ENCODE measurements around the gene SRRM2. TPM values are rescaled to one million over a fixed set of nuclear protein-coding genes. Genes with fewer than 3 reads are reported as not detected.
A peak's percentile ranks its signal among the peaks of the same experiment; 100 is the strongest.

SRRM2 gene
- total and polyA plus RNA-seq, 9 of the 15 experiments (the other 6 are each of a cell fraction or from before 2014, with no cell fraction given) = 26.7 to 563 (median 81.1) TPM

DNA sequence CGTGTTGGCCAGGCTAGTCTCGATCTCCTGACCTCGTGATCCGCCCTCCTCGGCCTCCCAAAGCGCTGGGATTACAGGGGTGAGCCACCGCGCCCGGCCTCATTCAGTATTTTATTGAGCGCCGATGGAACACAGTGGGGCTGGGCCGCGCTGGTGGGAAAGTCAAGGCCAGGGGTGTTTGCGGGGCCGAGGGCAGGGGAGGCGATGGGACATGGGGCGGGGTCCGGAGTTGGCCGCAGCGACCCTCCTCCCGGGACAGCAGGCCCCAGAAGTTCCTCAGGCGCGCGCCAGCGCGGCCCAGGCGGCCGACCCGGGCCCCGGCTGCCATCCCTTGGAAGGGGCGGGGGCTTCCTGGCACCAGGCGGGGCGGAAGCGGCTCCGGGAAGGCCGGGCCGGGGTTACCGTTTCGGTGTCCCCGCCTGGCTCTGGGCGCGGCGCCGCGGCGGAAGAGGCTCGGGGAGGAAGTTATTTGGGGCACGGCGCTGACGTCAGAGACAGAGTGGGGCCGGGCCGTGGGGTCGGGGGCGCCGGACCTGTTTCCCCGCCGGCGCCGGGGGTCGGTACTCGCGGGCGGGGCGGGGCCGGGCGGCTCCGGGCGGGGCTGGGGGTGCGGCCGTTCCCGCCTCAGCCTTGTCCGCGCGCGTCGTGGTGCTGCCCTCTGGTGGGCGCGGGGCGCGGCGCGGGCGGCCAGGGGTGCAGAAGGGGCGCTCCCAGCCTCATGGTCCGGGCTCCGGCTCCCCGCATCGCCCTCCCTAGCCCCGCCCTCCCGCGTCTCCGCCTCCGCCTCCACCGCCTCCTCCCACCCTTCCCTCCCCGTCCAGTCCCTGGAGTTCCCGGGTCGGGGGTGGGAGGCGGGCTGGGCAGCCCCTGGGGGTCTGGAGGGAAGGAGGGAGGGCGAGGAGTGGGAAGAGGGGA, 31.5 kb upstream of the SRRM2 start (continued):
- TF ChIP-seq ZNF280A (IDR thresholded peaks at IDR 0.05; ENCODE audit: low read depth, partially characterized antibody) (no peak), SIX5 (IDR thresholded peaks at IDR 0.05; ENCODE audit: borderline replicate concordance in 1 of 2, insufficient read depth in 1 of 2, low read depth in 1 of 2, low read length in 2 of 2) (peak; percentile 30 to 36; a peak in 2 of 4 replicates), RNF2 (IDR thresholded peaks at IDR 0.05) (peak; percentile 26; the same call in 1 of the 2 replicates), ZNF589 (CRISPR knock-in tag; IDR thresholded peaks at IDR 0.05; ENCODE audit: low read depth) (no peak), RBM14 (IDR thresholded peaks at IDR 0.05; ENCODE audit: borderline replicate concordance, insufficient read depth, low read depth, low read length) (no peak), TCF3 (CRISPR knock-in tag; IDR thresholded peaks at IDR 0.05) (no peak), TEAD2 (tag; IDR thresholded peaks at IDR 0.05) (no peak), ZBTB11 (CRISPR knock-in tag; IDR thresholded peaks at IDR 0.05) (peak; percentile 94 to 99 (median 97); a peak in 5 of 6 replicates), ELF4 (CRISPR knock-in tag; IDR thresholded peaks at IDR 0.05) (no peak), MAFG (tag; conservative IDR thresholded peaks at IDR 0.05) (no peak), ZNF764 (CRISPR knock-in tag; IDR thresholded peaks at IDR 0.05; ENCODE audit: low read depth) (no peak), ZNF174 (CRISPR knock-in tag; IDR thresholded peaks at IDR 0.05) (no peak), ZC3H11A (IDR thresholded peaks at IDR 0.05; ENCODE audit: low read depth, low read length) (no peak), ZNF75A (CRISPR knock-in tag; IDR thresholded peaks at IDR 0.05) (no peak), ZKSCAN1 (IDR thresholded peaks at IDR 0.05; ENCODE audit: low read depth, low read length) (no peak), EHMT2 (IDR thresholded peaks at IDR 0.05) (no peak)
- TF ChIP-seq, protein P1, sequence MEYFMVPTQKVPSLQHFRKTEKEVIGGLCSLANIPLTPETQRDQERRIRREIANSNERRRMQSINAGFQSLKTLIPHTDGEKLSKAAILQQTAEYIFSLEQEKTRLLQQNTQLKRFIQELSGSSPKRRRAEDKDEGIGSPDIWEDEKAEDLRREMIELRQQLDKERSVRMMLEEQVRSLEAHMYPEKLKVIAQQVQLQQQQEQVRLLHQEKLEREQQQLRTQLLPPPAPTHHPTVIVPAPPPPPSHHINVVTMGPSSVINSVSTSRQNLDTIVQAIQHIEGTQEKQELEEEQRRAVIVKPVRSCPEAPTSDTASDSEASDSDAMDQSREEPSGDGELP (CRISPR knock-in tag; IDR thresholded peaks at IDR 0.05; ENCODE audit: borderline replicate concordance) = peak; percentile 74
- TF ChIP-seq, protein P2, sequence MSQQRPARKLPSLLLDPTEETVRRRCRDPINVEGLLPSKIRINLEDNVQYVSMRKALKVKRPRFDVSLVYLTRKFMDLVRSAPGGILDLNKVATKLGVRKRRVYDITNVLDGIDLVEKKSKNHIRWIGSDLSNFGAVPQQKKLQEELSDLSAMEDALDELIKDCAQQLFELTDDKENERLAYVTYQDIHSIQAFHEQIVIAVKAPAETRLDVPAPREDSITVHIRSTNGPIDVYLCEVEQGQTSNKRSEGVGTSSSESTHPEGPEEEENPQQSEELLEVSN (IDR thresholded peaks at IDR 0.05; ENCODE audit: borderline replicate concordance in 1 of 2, extremely low read depth in 1 of 2, insufficient read depth in 1 of 2, insufficient read length in 1 of 2, low read depth in 1 of 2, low read length in 1 of 2, poor library complexity in 1 of 2, severe bottlenecking in 1 of 2) = peak; percentile 47 to 85
